Measurements from ENCODE around the gene MALAT1. TPM values are rescaled to one million over a fixed set of nuclear protein-coding genes. Genes with fewer than 3 reads are reported as not detected.
A peak's percentile ranks its signal among the peaks of the same experiment; 100 is the strongest.
"Not testable (repeated sequence)": the region's sequence is repeated elsewhere in the genome, so short reads cannot be mapped to it uniquely, and the experiment has no call there.

The MALAT1 gene
- polyA plus RNA-seq, 4 donors, result 557 to 843 (median 666) TPM

- peak; percentile 96 to 97 (median 96) for DNase-seq (ENCODE audit: low read depth in 4 of 4, low spot score in 3 of 4)
These were observed 1.5 kb upstream of the MALAT1 start for GRCh38 chr11:65497141-65498041.

GRCh38 chr11:65498042-65498726, 661 bp upstream of the MALAT1 start:
- no peak for DNase-seq (ENCODE audit: low read depth in 4 of 4, low spot score in 3 of 4)

GRCh38 chr11:65498727-65498976, 193 bp upstream of the MALAT1 start:
- DNase-seq (ENCODE audit: low read depth in 4 of 4, low spot score in 3 of 4), result no peak

GRCh38 chr11:65499713-65500386, 1.0 kb downstream of the MALAT1 start:
- DNase-seq (ENCODE audit: low read depth in 4 of 4, low spot score in 3 of 4), result no peak

- no peak for DNase-seq (ENCODE audit: low read depth in 4 of 4, low spot score in 3 of 4)
These were observed 1.7 kb downstream of the MALAT1 start for GRCh38 chr11:65500387-65501185.

GRCh38 chr11:65501186-65501471, 2.3 kb downstream of the MALAT1 start:
- no peak for DNase-seq (ENCODE audit: low read depth in 4 of 4, low spot score in 3 of 4)

GRCh38 chr11:65501472-65502273, 2.8 kb downstream of the MALAT1 start:
- no peak for DNase-seq (ENCODE audit: low read depth in 4 of 4, low spot score in 3 of 4)

- DNase-seq (ENCODE audit: low read depth in 4 of 4, low spot score in 3 of 4), result no peak
These were observed 3.4 kb downstream of the MALAT1 start for GRCh38 chr11:65502274-65502554.

- DNase-seq (ENCODE audit: low read depth in 4 of 4, low spot score in 3 of 4), result no peak
These were observed 3.9 kb downstream of the MALAT1 start for GRCh38 chr11:65502555-65503367.

- no peak for DNase-seq (ENCODE audit: low read depth in 4 of 4, low spot score in 3 of 4)
These were observed 4.6 kb downstream of the MALAT1 start for GRCh38 chr11:65503368-65503948.

GRCh38 chr11:65503949-65504673, 5.3 kb downstream of the MALAT1 start:
- no peak for DNase-seq (ENCODE audit: low read depth in 4 of 4, low spot score in 3 of 4)

- no peak for DNase-seq (ENCODE audit: low read depth in 4 of 4, low spot score in 3 of 4)
These were observed 6.0 kb downstream of the MALAT1 start for GRCh38 chr11:65504674-65505465.

- DNase-seq (ENCODE audit: low read depth in 4 of 4, low spot score in 3 of 4), result no peak
These were observed 6.8 kb downstream of the MALAT1 start for GRCh38 chr11:65505466-65506289.

- DNase-seq (ENCODE audit: low read depth in 4 of 4, low spot score in 3 of 4), result no peak
These were observed 7.5 kb downstream of the MALAT1 start for GRCh38 chr11:65506290-65506771.

- no peak for DNase-seq (ENCODE audit: low read depth in 4 of 4, low spot score in 3 of 4)
These were observed 8.1 kb downstream of the MALAT1 start for GRCh38 chr11:65506772-65507505.

GRCh38 chr11:65512311-65512710, 13.5 kb downstream of the MALAT1 start:
- DNase-seq (ENCODE audit: low read depth in 4 of 4, low spot score in 3 of 4), result not testable (repeated sequence)

Data from left renal pelvis (tissue), 4 donors.